Hematopoietic multipotent progenitor cell treated with erythropoietin and hydrocortisone succinate and interleukin-3 and kit ligand, for 8 days (in vitro differentiated cells): ENCODE data around the gene WASHC4.
A peak's percentile ranks its signal among the peaks of the same experiment; 100 is the strongest.
"Not testable (repeated sequence)": the region's sequence is repeated elsewhere in the genome, so short reads cannot be mapped to it uniquely, and the experiment has no call there.

Experiments used
- DNase-seq: peaks from one replicate; pipeline ENCODE4 v3.0.0-alpha.2; 2015

The WASHC4 gene

DNA sequence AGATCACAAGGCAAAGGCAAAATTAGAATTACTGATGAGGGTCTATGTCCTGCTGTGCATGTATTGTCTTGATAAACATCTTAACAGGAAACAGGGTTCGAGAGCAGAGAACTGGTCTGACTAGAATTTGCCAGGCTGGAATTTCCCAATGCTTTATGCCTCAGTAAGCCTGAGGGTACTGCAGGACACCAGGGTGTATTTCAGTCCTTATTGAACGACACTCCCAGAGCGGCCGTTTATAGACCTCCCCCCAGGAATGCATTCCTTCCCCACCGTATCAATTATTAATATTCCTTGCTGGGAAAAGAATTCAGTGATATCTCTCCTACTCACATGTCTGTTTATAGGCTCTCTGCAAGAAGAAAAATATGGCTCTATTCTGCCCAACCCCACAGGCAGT, 12.2 kb upstream of the WASHC4 start:
- not testable (repeated sequence) for DNase-seq

DNA sequence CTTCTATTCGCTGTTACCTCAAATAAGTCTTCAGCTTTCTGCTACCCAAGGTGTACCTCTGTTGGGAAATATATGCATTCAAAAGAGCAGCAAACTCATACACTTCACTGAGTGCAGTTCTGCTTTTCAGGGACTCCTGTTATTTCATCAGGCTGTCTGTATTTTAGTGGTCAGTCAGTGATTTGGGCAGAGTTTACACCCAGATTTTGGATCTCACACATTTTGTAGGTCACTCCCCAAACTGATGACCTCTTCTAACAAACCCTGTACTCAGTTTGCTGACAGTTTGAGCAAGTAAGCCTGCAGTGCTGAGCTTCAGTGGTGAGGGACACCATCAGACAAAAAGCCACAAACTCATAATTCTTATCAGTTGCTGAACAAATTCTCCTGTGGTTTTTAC, 8.2 kb upstream of the WASHC4 start:
- DNase-seq: peak; percentile 32

DNA sequence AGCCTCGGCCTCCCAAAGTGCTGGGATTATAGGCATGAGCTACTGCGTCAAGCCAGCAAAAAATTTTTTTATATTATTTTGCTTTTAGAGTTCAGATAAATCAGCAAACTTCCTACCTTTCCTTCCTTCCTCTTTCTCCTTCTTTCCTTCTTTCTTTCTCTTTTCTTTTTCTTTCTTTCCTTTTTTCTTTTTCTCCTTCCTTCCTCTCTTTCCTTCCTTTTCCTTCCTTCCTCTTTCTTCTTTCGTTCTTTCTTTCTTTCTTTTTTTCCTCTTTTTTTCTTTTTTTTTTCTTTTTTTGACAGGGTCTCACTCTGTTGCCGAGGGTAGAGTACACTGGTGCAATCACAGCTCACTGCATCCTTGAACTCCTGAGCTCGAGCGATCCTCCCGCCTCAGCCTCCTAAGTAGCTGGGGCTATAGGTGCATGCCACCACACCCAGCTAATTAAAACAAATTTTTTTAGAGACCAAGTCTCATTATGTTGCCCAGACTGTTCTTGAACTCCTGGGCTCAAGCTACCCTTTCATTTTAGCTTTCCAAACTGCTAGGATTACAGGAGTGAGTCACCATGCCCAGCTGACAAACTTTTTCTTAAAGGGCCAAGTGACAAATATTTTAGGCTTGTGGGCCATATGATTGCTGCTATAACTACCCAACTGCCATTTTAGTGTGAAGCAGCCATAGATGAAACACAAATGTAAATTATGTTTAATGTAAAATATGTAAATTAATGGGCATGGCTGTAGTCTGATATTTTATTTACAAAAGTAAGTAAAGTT, 7.1 kb upstream of the WASHC4 start:
- DNase-seq: no peak

DNA sequence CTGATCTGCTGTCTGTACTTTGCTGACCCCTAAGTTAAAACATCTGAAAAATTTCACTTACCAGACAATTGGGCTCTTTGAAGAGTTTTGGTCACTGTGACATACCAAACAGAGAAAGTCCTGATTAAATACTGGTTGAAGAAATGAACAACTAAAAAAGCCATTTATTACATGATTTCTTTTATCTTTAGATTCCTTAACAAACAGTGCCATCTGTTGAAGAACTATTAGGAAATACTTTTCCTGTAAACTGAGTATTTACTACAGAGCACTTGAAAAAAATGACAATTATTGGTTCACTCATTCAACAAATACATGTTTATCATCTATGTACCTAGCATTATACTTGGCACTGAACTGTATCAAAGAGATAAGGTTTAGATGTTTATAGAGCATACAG, 6.5 kb upstream of the WASHC4 start:
- no peak for DNase-seq

DNA sequence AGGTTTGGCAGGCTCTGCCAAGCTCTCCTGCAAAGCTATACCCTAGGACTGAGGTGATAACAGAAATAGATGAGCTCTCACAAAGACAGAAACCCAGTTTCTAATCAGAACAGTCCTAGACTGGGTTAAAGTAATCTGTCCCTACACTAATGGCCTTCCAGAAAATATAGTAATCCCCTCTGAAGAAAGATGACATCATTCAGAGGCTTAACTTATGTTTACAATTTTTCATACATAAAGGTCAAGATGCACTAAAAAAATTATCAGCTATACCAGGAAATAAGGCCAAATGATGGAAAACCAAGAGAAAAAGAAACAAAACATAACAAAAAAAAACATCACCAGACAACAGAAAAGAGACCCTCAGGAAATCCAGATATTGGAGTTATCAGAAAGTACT, 4.9 kb upstream of the WASHC4 start:
- DNase-seq: no peak

DNA sequence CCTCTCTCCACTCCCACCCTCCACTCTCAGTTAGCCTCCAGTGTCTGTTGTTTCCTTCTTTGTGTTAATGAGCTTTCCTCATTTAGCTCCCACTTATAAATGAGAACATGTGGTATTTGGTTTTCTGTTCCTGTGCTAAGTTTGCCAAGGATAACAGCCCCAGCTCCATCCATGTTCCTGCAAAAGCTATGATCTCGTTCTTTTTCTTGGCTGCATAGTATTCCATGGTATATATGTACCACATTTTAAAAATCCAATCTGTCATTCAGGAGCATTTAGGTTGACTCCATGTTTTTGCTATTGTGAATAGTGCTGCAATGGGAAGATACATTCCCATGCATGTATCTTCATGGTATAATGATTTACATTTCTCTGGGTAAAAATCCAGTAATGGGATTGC, 2.8 kb upstream of the WASHC4 start:
- DNase-seq: no peak

DNA sequence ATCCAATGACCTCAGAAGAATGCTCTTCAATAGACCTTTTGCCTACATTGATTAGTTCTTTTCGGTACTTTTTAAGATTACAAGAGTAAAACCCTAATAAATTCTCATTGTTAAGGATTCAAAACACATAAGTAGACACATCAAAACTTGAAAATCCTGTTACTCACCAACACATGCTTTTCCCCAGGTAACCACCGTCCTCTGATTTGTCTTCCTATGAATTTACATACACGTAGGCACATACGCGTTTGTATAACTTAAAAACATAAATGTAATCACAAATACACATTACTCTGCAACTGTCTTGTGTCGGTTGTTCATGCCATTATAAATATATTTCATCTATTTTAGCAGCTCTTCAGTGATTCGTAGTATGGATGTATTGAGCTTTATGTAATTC, 910 bp upstream of the WASHC4 start:
- DNase-seq: no peak

DNA sequence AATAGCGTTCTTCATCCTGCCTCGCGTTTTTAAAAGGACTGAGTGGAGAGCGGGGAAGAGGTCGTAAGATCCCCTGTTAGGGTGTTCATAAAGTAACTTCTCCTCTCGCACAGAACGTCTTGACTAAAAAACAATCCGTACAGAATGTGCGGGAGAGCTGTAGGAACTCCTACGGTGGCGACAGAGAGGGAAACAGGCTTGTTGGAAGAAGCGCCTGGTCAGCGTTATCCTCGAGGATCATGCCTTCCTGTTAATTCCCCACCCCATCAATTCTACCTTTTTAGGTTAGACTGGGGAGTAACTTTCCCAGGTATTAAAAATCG, 399 bp upstream of the WASHC4 start:
- DNase-seq: no peak

DNA sequence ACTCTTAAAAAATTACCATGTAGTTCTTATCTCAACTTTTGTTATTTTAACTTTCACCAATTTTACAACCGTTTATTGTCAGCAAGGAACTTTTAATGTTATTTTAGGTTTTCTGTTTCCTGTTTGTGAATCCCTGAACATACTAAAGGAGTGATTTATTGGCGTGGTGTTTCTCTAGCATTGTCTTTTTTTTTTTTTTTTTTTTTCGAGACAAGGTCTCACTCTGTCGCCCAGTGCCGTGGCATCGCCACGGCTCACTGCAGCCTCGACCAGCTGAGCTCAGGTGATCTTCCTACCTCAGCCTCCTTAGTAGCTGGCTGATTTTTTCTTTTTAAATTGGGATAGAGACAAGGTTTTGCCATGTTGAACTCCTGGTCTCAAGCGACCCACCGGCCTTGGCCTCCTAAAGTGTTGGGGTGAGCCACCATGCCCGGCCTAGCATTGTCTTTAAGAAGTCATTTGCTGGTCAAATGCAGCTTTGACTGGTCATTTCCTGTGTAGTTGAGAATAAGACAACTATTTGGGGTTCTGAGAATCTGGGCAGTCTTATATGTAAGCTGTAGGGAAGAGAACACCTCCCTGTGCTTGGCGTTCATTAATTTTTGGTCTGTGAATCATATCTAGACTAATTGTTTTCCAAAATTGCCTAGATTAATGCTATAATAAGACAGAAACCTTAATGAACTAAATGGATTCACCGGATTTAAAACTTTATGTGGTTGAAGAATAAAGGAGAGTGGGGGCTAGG, 2.1 kb downstream of the WASHC4 start:
- DNase-seq: peak; percentile 13

DNA sequence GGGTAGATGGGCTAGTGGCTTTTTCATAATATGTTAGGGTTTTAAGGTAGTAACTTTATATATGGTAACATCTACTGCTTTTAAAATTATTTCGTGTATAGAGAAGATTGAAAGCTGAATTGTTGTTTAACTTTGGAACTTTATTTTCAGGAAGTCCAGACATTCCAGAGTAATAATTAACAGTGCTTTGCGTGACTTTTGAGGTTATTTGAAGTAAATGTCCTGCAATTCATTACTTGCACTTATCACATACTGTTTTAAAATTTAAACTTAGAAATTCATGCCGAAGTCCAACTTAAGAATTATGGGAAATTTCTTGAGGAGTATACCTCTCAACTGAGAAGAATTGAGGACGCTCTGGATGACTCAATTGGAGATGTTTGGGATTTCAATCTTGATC, 3.3 kb downstream of the WASHC4 start:
- DNase-seq: no peak

DNA sequence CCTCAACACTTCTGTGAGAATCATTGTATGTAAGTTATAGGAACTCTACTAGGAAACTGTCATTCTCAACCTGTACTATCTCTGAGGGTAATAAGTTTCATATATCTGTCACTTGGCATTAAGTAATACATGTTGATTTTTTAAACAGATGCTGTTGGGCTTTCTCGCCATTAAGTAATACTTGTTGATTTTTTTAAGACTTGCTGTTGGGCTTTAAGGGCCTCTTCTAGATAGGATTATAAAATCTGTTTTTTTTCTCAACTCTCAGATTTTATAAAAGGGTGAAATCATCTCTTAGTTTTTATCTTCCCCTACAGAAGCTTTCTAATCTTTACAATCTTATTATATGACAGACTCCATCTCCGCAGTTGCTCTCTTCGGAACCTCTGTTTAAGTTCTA, 5.6 kb downstream of the WASHC4 start:
- no peak for DNase-seq

DNA sequence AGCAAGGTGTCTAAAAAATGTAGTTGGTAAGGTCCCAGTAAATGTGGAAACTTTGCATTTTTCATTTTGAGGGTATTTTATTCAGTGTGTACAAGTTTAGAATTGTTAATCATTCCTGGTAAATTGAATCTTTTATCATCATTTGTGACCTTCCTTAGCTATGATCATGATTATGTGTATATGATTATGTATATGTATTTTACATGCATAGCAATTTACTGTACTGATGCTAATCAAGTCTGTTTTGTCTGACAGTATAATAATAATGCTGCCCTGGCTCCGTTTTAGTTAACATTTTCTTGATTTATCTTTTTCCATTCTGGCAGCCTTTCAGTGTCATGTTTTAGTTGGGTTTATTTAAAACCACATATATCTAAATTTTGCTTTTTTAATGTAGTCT, 9.4 kb downstream of the WASHC4 start:
- no peak for DNase-seq

DNA sequence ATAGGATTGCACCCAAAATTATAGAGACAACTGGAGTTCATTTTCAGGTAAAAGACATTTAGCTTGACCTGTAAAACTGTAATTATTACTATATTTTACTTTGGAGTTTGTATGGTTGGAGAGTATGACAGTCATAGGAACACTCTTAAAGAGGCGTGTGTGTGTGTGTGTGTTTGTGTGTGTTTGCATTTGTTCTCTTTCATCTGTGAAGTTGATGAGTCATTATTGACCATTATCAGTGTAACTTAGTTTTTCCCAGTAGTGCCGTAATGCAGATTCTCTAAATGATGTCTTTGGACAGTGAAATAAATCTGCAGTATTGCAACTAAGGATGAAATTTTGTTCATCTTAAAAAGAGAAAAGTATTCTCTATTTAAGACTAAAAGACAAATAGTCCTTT, 13.0 kb downstream of the WASHC4 start:
- peak; percentile 34 for DNase-seq

DNA sequence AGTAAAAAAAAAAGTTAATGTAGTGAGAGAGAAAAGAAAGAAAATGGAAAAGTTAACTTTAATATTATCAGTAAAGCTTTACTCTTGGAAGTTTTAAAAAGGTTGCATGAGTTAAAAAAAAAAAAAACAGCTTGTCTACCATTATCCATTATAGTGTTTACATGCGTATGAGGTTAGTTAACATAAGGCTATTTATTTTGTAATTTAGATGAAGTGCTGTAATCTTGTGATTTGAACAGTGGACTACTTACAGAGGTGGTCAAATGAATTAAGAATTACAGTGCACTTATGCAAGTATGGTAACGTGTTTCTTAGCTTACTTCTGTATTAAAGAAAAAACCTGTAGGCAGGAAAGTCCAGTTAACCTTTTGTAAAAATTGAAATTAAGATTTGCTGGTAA, 30.7 kb downstream of the WASHC4 start:
- DNase-seq: no peak

DNA sequence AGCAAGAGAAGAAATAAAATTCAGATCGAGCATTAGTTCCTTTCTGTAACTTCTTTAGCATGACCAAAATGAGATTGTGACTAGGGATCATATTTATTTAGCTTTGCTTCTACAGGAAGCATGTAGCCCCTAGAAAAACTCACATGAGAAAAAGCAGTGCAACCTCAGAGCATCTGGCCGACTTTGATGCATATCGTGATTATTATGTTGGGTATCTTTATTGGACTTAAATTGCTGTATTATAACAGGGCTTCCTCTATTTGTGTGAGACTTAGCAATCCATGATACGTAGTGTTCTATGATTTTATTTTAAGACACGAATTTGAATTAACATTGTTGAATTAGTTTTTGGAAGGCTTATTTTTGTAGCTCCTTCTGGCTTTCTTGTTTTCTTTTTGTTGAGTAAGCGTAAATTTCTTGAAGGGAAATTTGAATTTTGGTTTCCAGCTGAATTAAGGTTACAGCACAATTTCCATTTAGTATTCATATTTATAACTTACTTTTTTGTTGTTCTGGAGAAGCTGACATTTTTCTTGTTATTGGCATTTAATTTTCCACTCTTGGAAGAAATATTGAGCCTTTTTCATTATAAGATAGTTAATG, 33.9 kb downstream of the WASHC4 start:
- DNase-seq: no peak

DNA sequence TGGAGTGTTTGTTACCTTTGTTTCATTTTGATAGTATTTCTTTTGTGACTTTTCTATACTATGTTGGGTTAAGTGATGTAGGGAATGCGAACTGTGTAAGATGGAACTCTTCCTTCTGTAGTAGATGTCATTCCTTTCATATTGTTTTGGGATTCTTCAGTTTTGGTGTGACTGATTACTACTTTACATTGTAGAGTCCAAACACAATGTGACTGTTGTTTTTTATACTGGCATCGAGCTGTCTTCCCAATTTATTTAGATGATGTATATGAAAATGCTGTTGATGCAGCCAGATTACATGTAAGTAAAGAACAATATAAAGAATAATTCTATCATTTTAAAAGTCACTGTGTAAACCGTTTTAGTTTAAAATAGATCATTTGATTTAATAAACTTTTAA, 34.7 kb downstream of the WASHC4 start:
- DNase-seq: no peak

DNA sequence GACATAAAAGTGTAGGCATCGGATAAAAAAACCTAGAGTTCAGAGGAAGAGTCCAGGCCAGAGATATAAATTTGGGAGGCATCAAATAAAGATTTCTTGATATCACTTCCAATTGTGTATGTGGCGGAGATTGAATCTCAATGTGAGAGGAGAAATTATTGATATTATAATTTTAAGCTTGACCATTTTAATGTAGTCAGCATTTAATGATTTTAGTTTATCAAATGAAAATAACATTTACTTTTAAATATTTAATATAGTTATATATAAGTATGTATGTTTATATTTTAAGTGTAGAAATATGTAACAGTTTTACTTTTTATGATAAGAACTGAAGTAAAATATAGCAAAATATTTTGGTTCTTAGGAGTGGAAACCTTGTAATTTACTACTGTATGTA, 48.7 kb downstream of the WASHC4 start:
- no peak for DNase-seq

DNA sequence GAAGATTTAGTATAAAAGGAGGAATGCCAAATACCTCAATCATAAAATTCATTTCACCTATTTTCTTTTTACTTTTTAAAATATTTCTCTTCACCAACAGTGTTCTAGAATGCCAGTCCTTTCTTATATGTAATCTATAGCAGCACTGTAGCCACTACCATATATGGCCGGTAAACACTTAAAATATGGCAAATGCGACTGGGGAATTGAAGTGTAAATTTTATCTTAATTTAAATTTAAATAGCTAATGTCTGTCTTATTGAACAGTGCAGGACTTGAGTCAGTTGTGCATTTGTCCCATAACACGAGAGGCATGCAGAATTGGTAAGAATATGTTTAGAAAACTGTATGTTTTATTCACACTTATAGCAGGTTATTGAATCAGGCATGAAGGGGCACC, 50.1 kb downstream of the WASHC4 start:
- DNase-seq: no peak

DNA sequence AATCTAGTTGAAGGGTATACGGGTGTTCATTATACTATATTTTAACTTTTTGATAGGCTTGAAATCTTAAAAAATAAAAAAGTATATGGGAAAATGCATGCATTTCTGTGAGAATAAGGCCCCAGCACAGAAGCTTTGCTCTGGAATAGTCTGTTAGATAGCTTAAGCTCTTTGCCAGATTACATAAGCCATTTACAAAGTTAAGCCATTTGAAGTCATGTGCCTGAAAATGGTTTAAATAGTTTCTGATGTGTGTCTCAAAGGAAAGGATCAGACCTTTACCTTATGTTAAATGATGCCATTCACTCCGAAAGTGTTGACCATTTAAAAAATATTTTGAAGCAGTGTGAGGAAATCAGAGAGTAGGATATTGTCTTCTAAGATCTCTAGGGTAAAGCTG, 51.3 kb downstream of the WASHC4 start:
- DNase-seq: no peak

DNA sequence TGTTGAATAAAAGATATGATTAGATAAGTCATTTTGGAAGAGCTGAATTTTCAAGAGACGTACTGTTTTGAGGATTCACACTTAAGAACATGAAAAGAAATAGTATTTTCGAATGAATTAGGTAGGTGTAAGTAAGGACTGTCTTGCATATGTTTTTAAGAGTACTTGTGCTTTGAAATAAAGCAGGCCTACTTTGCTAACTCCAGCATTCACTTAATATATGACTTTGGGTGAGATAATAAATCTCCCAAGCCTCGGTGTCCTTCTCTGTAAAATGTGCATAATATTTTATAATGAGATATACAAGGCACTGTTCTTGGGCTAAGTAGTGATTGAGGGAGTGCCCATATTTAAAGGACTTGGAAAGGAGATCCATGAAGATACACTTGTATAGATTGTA, 54.6 kb downstream of the WASHC4 start:
- no peak for DNase-seq

DNA sequence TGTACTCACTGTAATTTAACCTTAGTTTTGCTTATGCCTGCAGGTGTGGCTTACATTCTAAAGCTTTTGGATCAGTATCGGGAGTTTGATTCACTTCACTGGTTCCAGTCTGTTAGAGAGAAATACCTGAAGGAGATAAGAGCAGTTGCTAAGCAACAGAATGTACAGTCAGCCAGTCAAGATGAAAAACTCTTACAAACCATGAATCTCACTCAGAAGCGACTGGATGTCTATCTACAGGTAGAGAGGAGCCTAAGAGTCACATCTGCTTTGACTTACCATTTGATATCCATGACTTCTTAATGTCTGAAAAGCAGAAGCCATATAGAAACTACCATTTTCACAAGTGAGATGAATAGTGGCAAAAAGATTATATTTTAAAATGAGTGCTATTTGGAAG, 56.5 kb downstream of the WASHC4 start:
- DNase-seq: no peak

DNA sequence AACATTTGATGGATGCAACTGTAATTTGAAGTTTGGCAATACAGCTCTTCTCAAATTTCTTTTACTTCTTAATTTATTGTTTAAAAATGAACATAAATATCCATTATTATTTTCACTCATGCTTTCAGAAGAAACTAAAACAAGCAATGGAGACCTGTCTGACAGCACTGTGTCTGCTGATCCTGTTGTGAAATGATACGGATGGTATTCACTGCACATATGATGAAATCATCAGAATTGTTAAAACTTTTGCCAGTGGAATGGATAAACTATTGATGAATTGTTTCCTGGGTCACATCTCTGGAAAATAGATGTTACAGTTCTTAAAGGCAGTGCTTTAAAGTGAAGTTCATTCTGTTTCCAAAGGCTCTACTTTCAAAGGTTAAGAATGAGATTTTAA, 59.2 kb downstream of the WASHC4 start:
- no peak for DNase-seq

DNA sequence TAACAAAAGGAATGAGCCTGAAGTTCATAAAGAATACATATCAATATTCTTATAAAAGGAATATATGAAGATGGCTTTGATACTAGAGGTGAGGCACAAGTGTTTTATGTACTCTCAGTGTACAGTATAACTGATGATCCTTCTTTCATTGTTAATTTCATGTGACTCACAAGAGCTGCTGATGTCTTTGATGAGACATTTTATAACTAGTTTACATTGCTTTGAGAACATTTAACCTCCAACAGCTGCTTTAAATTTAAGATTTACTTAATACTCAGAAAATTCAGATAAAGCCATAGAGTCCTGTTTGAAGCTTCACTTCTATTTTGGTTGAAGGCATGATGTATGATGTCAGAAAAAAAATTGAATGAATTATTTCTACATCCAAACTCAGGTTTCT, 59.8 kb downstream of the WASHC4 start:
- no peak for DNase-seq

DNA sequence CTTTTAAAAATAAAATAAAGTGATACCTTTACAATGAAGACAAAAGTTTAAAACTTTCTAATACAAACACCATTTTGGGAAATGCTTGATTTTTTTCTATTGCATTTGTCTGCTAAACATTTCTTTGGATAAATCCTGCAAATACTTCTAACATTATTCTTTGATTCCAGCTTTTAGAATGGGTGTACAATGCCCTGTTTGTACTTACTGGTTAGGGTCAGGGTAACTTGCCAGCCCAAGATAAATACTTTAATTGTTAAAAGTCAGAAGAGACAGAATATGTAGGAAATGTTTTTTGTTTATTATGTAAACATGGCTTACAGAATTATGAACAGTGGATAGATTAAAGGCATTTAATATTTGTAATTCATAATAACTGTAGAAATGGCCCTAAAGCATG, 60.5 kb downstream of the WASHC4 start:
- DNase-seq: no peak

DNA sequence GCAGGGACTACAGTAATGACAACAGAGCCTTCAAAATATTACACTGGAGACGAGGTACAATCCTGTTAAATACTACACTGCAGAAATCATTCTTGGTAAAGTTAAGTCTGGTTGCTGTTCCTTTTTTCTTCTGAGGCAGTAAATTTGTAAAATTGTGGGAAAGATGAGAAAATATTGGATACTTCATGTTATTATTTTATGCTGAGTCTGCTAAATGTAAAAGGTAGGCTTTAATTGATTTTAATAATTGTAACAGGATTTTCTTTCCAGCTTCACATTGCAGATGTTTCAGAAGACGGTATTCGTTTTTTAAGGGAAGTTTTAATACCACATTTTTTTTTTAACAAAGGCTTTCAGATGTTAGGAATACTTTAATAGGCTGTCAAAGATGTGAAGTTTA, 62.6 kb downstream of the WASHC4 start:
- no peak for DNase-seq
